HG03460 (cell line): Measurements from ENCODE around the gene IFI35.
"Not testable (repeated sequence)": the region's sequence is repeated elsewhere in the genome, so short reads cannot be mapped to it uniquely, and the experiment has no call there.

Source experiments
- ATAC-seq: cut with Tn5 transposase; IDR thresholded peaks from one replicate; pipeline ENCODE4 v1.9.1; 2021; ENCODE audit not compliant: unreplicated experiment

Gene IFI35

DNA sequence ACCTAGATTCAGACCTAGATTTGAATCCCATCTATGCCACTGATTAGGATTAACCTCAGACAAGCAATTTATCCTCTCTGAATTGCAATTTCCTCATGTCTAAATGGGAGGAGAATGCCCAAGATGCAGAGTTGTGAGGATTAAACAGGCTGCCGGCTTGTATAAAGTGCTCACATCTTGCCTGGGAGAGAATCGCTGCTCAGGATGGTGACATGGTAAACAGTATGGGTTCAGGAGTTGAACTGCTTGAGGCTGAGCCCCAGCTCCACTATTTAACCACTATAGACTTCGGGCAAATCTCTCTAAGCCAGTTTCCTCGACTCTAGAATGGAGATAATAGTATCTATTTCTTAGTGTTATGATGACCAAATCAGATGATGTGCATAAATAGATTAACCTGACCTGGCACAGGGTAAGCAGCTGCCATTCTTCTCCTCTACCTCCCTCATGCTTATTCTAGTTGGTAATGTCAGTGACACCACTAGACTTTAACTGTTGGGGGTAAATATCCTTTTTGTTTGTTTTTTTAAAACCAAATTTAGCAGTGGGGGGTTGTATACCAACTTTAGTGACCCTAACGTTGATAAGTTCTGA is 9.1 kb upstream of the IFI35 start:
- no peak for ATAC-seq

- peak; percentile 90 for ATAC-seq
Measured at GRCh38 chr17:42997984-42998938, 8.3 kb upstream of the IFI35 start, which contains the start of gene RPL27. TSS of gene RPL27 (plus strand) at chr17:42998419. CDS start at chr17:42998751, 332 bp downstream.

- no peak for ATAC-seq
Measured at GRCh38 chr17:42999003-42999525, 7.5 kb upstream of the IFI35 start.

GRCh38 chr17:43000894-43001293 is 5.7 kb upstream of the IFI35 start:
- ATAC-seq: not testable (repeated sequence)

DNA sequence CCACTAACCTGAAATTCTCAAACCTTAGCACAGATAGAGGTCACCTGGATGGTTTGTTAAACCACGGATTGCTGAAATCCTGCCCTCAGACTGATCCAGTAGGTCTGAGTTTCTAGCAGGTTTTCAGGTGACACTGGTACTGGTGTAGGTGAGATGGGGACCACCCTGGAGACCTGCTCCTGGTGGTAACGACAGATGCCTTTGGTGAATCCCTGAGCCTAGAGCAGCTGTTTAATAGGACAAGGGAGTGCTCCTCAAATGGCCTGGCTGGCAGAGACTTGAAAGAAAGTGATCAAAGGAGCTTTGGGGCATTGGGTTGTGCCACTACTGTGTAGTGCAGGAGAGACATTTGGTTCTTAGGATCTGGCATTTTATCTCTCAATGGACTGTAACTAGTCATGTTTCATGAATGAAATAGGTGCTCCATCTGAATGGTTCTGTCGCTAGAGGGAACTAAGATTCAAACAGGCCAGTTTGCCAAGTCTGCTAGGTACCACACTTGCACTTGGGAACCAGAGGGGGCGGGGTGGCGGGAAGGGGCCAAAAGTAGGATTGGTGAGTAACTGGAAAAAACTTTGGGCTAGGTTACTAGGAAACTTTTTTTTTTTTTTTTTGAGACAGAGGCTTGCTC is 2.9 kb upstream of the IFI35 start:
- no peak for ATAC-seq

GRCh38 chr17:43010667-43011308 is 4.2 kb downstream of the IFI35 start:
- no peak for ATAC-seq

GRCh38 chr17:43011728-43012472 is 5.3 kb downstream of the IFI35 start:
- ATAC-seq: no peak

- no peak for ATAC-seq
Measured at GRCh38 chr17:43013296-43013695, 6.7 kb downstream of the IFI35 start.

GRCh38 chr17:43014020-43014648 is 7.5 kb downstream of the IFI35 start:
- no peak for ATAC-seq

- no peak for ATAC-seq
Measured at GRCh38 chr17:43014649-43015542, 8.3 kb downstream of the IFI35 start.

DNA sequence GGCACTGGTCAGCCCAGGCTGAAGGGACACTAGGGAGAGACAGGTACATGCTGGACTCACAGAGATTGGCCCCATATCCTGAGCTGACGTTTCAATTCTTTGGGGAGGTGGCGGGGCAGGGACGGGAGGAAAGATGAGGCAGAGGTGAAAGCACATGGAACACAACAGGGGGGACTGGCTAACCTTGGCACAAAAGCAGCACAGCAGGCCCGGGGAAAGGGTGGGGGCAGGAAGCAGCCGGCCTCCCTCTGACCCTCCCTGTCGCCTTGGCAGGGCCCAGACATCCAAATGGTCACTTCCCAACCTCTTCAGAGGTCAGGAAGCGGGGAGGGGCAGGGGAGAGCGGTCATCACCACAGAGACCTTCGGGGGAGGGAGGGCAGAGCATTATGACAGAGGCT is 9.0 kb downstream of the IFI35 start:
- ATAC-seq: no peak

GRCh38 chr17:43016216-43016615 is 9.6 kb downstream of the IFI35 start:
- no peak for ATAC-seq

DNA sequence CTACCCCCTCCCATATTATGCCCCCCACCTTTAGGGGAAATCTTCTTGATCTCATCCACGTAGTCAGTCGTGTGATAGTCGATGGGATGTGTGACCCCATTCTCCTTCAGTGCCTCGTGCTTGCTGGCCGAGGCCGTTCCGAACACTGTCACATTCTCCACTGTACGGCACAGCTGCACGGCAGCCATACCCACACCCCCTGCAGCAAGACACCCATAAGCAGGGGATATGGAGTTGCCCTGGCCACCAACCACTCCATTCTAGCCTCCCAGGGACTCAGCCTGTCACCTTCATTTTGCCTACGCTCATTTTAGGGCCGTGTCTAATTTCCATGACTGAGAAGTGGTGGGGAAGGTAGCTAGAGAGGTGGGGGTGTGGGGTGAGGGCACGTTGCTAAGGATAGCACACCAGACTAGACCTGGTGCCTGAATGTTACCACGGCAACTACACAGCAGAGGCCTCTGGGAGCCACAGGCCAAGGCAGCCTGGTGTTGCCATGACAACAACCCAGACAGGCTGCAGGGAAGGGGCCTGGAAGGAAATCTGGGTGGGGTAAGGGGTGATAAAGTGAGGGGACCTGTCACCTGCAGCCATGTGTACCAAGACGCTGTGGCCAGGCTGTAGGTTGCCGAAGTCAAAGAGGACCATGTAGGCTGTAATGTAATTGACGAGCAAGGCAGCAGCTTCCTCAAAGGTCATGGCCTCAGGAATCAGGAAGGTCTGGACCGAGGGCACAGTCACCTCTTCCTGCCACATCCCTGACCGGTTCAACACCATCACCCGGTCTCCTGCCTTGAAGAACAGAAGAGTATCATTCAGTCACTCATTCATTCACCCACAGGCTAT is 11.6 kb downstream of the IFI35 start:
- no peak for ATAC-seq

- ATAC-seq: no peak
Measured at GRCh38 chr17:43018932-43019331, 12.3 kb downstream of the IFI35 start.

GRCh38 chr17:43019418-43019817 is 12.8 kb downstream of the IFI35 start:
- ATAC-seq: no peak

DNA sequence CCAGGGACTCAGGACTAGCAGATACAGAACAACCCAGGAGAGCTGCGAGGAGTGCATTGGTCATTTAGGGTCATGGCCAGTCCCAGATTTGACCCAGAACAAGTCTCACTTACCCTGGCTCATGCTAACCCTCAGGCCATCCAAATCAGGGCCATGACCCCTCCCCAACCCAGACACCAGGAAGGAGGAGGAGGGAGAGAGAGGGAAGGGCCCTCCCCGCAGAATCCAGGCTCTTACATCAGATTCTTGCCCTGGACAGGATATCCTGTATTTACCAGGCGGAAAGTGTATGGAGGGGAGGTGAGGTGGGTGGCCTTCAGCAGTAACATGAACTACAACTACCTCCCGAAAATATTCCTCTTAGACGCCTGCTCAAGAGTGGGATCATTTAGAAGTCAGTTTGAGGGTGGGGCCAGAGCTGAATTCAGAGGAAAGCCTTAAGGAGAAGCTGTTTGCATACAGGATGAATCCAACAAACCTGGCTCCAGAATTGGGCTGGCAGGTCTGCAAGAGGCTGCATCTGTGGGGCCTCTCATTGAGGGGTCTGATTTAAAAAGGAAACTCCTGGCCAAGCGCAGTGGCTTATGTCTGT is 13.5 kb downstream of the IFI35 start:
- no peak for ATAC-seq
